Tibial nerve (tissue), 4 donors: ENCODE data around the gene DTL. TPM values are rescaled to one million over a fixed set of nuclear protein-coding genes. Genes with fewer than 3 reads are reported as not detected.

ENCODE experiments used
- DNase-seq, 2 donors: peaks; one replicate each; pipeline ENCODE4 v3.0.0-alpha.2; 2019; ENCODE audit warnings: low spot score in 2 of 2
- H3K27ac ChIP-seq, 4 donors: fragments of 200-600 bp; sonication (generic) in 3 of 4; one replicate each; pipeline ENCODE4 v1.5.1; 2017 to 2019; ENCODE audit warnings: mild to moderate bottlenecking in 1 of 4
- H3K27me3 ChIP-seq, 2 donors: fragments of 200-600 bp; sonication (generic) in 1 of 2; one replicate each; pipeline versions ENCODE4 v1.5.1 to v1.6.0; 2017 to 2019
- H3K36me3 ChIP-seq, 3 donors: fragments of 200-600 bp; sonication (generic); one replicate each; pipeline ENCODE4 v1.5.1; 2018 to 2019
- H3K4me1 ChIP-seq, 4 donors: fragments of 200-600 bp; sonication (generic) in 3 of 4; one replicate each; pipeline ENCODE4 v1.5.1; 2017 to 2019
- H3K4me3 ChIP-seq, 4 donors: fragments of 200-600 bp; sonication (generic) in 3 of 4; one replicate each; pipeline ENCODE4 v1.5.1; 2017 to 2019; ENCODE audit warnings: mild to moderate bottlenecking in 1 of 4, moderate library complexity in 1 of 4
- H3K9me3 ChIP-seq, 4 donors: fragments of 200-600 bp; sonication (generic) in 3 of 4; one replicate each; pipeline ENCODE4 v1.5.1; 2017 to 2019
- EP300 ChIP-seq, 2 donors: sonication (generic); formaldehyde crosslinking; IDR thresholded peaks; one replicate each; pipeline ENCODE4 v1.6.1; 2017; ENCODE audit warnings: antibody characterized with exemption in 2 of 2, mild to moderate bottlenecking in 1 of 2
- POLR2A ChIP-seq, 2 donors: fragments of 450-650 bp; IDR thresholded peaks; one replicate each; pipeline ENCODE4 v1.6.1; 2017; ENCODE audit warnings: antibody characterized with exemption in 2 of 2, mild to moderate bottlenecking in 2 of 2, moderate library complexity in 2 of 2
- WGBS, 2 donors: methylation state at CpG; one replicate each; pipeline ENCODE4 v1.1.5; 2018; 5-methylcytosine and 5-hydroxymethylcytosine counted together
- total RNA-seq, 4 donors: library from RNA; depleted of rRNA; stranded (reverse); fragments of >200 nt; gene quantifications; one replicate each; pipeline ENCODE4 v1.1.0, GENCODE V29; 2016
- TF ChIP-seq, protein P1 (sequence below), 5 experiments: fragments of 200-600 bp in 3 of 5; fragments of 450-650 bp in 2 of 5; sonication (generic) in 3 of 5; IDR thresholded peaks; one replicate each; pipeline ENCODE4 v1.5.1; 2016 to 2019; ENCODE audit warnings: antibody characterized with exemption in 5 of 5, mild to moderate bottlenecking in 3 of 5, moderate library complexity in 2 of 5

Gene DTL
- total RNA-seq, 4 donors from 2014 or later, result 0.21 to 0.90 TPM; not detected in 2

DNA sequence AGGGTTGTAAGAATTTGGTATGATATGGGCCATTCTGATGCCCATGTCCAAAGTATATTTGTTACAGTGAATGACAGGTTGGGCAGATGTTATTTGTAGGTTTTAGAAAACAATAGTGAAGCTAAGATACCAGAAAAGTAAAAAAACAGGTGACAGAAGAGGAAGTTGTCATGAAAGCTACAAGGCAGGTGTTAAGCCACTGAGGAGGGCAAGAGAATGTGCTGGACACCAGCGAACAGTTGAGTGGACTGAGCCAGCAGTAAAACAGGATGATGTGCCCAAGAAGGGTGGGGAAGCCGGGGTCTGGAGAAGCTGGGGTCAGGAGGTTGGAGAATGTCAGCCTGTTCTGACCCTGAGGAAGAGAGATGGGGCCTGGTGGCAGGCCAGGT, 83.3 kb downstream of the DTL start:
- Histone ChIP-seq H3K4me1 (no peaks in the 10 kb centered on the region), H3K36me3 (no peaks in the 10 kb centered on the region), H3K4me3 (no peak overlapping the region), H3K9me3 (no peaks in the 10 kb centered on the region), H3K27me3 (no peaks in the 10 kb centered on the region), H3K27ac (no peak overlapping the region)
- TF ChIP-seq POLR2A (IDR thresholded peaks at IDR 0.05) (no peak), EP300 (IDR thresholded peaks at IDR 0.05) (no peak)
- TF ChIP-seq, protein P1, sequence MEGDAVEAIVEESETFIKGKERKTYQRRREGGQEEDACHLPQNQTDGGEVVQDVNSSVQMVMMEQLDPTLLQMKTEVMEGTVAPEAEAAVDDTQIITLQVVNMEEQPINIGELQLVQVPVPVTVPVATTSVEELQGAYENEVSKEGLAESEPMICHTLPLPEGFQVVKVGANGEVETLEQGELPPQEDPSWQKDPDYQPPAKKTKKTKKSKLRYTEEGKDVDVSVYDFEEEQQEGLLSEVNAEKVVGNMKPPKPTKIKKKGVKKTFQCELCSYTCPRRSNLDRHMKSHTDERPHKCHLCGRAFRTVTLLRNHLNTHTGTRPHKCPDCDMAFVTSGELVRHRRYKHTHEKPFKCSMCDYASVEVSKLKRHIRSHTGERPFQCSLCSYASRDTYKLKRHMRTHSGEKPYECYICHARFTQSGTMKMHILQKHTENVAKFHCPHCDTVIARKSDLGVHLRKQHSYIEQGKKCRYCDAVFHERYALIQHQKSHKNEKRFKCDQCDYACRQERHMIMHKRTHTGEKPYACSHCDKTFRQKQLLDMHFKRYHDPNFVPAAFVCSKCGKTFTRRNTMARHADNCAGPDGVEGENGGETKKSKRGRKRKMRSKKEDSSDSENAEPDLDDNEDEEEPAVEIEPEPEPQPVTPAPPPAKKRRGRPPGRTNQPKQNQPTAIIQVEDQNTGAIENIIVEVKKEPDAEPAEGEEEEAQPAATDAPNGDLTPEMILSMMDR (IDR thresholded peaks at IDR 0.05), result no peak
- DNase-seq, result no peak
- WGBS, 2 donors, result 71 to 83% methylated on average over 2 of the region's 2 CpGs

- H3K4me1 ChIP-seq, result no peaks in the 10 kb centered on the region
- no peak for DNase-seq
- no peak overlapping the region for H3K4me3 ChIP-seq
- H3K9me3 ChIP-seq, result no peaks in the 10 kb centered on the region
- H3K27ac ChIP-seq, result no peak overlapping the region
- no peak for TF ChIP-seq EP300 (IDR thresholded peaks at IDR 0.05)
- TF ChIP-seq, protein P1 (IDR thresholded peaks at IDR 0.05), result no peak
- no peak for TF ChIP-seq POLR2A (IDR thresholded peaks at IDR 0.05)
- WGBS, 2 donors, result 64 to 68% methylated on average over 5 of the region's 5 CpGs
- H3K27me3 ChIP-seq, result no peaks in the 10 kb centered on the region
- no peaks in the 10 kb centered on the region for H3K36me3 ChIP-seq
Observed at GRCh38 chr1:212119397-212119837, 83.9 kb downstream of the DTL start.

DNA sequence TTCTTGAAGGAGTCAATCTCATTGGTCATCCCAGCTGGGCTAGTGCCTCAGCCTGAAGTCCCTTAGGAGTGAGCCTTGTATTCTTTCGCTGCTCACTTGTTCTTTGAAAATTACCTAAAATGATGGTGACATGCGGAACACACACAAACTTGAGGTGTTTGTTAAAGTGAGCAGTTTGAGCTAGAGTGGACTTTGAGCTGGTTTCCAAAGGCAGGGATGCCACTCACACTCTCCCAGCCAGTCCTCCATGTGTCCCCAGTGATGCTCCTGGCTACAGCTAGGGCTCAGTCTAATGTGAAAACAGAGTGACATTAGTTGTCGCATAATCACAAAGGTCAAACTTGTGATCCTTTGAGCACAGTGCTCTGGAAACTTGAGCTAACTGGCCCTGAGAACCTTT, 84.3 kb downstream of the DTL start:
- no peaks in the 10 kb centered on the region for H3K9me3 ChIP-seq
- H3K27me3 ChIP-seq, result no peaks in the 10 kb centered on the region
- H3K4me3 ChIP-seq, result no peak overlapping the region
- no peaks in the 10 kb centered on the region for H3K4me1 ChIP-seq
- no peak for TF ChIP-seq EP300 (IDR thresholded peaks at IDR 0.05)
- TF ChIP-seq POLR2A (IDR thresholded peaks at IDR 0.05), result no peak
- TF ChIP-seq, protein P1 (IDR thresholded peaks at IDR 0.05), result no peak
- WGBS, 2 donors, result 95 to 96% methylated on average over 3 of the region's 3 CpGs
- H3K27ac ChIP-seq, result no peak overlapping the region
- DNase-seq, result no peak
- H3K36me3 ChIP-seq, result no peaks in the 10 kb centered on the region

GRCh38 chr1:212121779-212122178, 86.2 kb downstream of the DTL start:
- Histone ChIP-seq H3K27ac (no peak overlapping the region), H3K4me3 (no peak overlapping the region), H3K4me1 (no peaks in the 10 kb centered on the region), H3K9me3 (no peaks in the 10 kb centered on the region), H3K27me3 (no peaks in the 10 kb centered on the region), H3K36me3 (no peaks in the 10 kb centered on the region)
- TF ChIP-seq EP300 (IDR thresholded peaks at IDR 0.05), result no peak
- TF ChIP-seq POLR2A (IDR thresholded peaks at IDR 0.05), result no peak
- TF ChIP-seq, protein P1 (IDR thresholded peaks at IDR 0.05), result no peak
- DNase-seq, result no peak
- 70 to 92% methylated on average over 2 of the region's 2 CpGs for WGBS, 2 donors

DNA sequence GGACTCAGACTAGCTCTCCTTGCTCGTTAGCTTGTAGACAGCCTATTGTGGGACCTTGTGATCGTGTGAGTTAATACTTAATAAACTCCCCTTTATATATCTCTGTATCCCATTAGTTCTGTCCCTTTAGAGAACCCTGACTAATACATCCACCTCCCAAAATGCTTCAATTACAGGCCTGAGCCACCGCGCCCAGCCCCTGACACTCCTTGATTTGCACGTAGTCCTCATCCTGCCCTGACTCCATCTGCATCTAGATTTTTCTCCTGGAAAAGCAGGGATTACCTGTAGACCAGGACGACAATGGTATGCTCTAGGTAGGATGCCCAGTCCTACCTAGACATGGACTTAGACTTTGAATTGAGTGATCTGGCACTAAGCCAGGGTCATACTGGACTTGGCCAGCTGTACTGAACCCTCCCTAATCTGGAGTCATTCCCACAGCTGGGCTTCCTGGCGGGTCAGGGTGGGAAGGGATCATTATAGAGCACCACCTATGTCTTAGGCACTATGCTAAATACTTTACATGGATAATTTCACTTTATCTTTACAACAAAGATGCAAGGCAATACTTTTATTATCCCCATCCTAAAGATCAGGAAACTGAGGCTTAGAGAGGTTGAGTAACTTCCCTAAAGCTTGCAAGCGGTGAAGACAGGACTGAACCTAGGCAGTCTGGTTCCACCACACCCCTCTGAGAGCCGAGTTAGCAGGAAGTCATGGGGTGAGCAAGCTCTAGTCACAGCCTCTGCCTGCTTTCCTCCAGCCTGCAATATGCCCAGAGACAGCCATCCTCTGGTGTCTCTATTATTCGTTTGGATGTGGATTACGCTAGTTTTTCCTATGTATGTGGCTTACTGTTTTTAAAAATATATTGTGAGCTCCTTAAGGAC, 89.4 kb downstream of the DTL start:
- TF ChIP-seq, protein P1 (IDR thresholded peaks at IDR 0.05), result no peak
- TF ChIP-seq EP300 (IDR thresholded peaks at IDR 0.05) (no peak), POLR2A (IDR thresholded peaks at IDR 0.05) (no peak)
- Histone ChIP-seq H3K4me3 (no peak overlapping the region), H3K4me1 (no peaks in the 10 kb centered on the region), H3K27ac (no peak overlapping the region), H3K36me3 (no peaks in the 10 kb centered on the region), H3K9me3 (no peaks in the 10 kb centered on the region), H3K27me3 (no peaks in the 10 kb centered on the region)
- WGBS, 2 donors, result 81 to 82% methylated on average over 11 of the region's 11 CpGs
- no peak for DNase-seq
